Endothelial cell of umbilical vein (primary cell): ENCODE measurements around the gene RAD51B.

ENCODE experiments used
- CTCF ChIP-seq, 2 donors: IDR thresholded peaks; 1 replicate in 1 of 2; 2 replicates in 1 of 2; pipeline ENCODE4 v1.5.1; 2011; ENCODE audit warnings: low read length in 2 of 2, mild to moderate bottlenecking in 2 of 2, moderate library complexity in 2 of 2, control low read depth in 1 of 2, inconsistent platforms in 1 of 2, low read depth in 1 of 2; ENCODE audit not compliant: insufficient read depth in 1 of 2; ENCODE audit errors: extremely low read depth in 1 of 2
- EZH2 ChIP-seq: IDR thresholded peaks from 2 replicates; pipeline ENCODE4 v1.6.1; 2012; ENCODE audit warnings: borderline replicate concordance, low read depth, mild to moderate bottlenecking, moderate library complexity, low read length, inconsistent platforms; ENCODE audit not compliant: severe bottlenecking
- GATA2 ChIP-seq: IDR thresholded peaks from 2 replicates; pipeline ENCODE4 v1.7.0; 2011; ENCODE audit warnings: low read depth, mild to moderate bottlenecking, moderate library complexity, mixed read lengths, low read length; ENCODE audit not compliant: insufficient read length, insufficient read depth
- MAX ChIP-seq: IDR thresholded peaks from 2 replicates; pipeline ENCODE4 v1.6.1; 2011; ENCODE audit not compliant: insufficient read depth, insufficient read length
- MYC ChIP-seq: IDR thresholded peaks from one replicate; pipeline ENCODE4 v1.6.1; 2011; ENCODE audit warnings: mild to moderate bottlenecking, low read depth, low read length
- POLR2A ChIP-seq: IDR thresholded peaks from 2 replicates; pipeline ENCODE4 v1.6.1; 2012; ENCODE audit warnings: low read depth, mild to moderate bottlenecking, control low read depth, low read length
- POLR2AphosphoS5 ChIP-seq: IDR thresholded peaks from 2 replicates; pipeline ENCODE4 v1.6.1; 2012; ENCODE audit warnings: low read depth, mild to moderate bottlenecking, control low read depth, low read length, moderate library complexity; ENCODE audit not compliant: insufficient read depth

- TF ChIP-seq CTCF (IDR thresholded peaks at IDR 0.05; ENCODE audit: extremely low read depth in 1 of 2, insufficient read depth in 1 of 2, low read depth in 1 of 2, low read length in 2 of 2) (no peak), EZH2 (no peak), POLR2AphosphoS5 (no peak), MAX (no peak), POLR2A (no peak), MYC (no peak), GATA2 (no peak)
These were observed 164.7 kb downstream of the RAD51B start for GRCh38 chr14:67984274-67984673.
